ENCODE data around the gene AGFG2. TPM values are rescaled to one million over a fixed set of nuclear protein-coding genes. Genes with fewer than 3 reads are reported as not detected.

The AGFG2 gene
- total RNA-seq, 1 donor from 2014 or later = 1.3 TPM

DNA sequence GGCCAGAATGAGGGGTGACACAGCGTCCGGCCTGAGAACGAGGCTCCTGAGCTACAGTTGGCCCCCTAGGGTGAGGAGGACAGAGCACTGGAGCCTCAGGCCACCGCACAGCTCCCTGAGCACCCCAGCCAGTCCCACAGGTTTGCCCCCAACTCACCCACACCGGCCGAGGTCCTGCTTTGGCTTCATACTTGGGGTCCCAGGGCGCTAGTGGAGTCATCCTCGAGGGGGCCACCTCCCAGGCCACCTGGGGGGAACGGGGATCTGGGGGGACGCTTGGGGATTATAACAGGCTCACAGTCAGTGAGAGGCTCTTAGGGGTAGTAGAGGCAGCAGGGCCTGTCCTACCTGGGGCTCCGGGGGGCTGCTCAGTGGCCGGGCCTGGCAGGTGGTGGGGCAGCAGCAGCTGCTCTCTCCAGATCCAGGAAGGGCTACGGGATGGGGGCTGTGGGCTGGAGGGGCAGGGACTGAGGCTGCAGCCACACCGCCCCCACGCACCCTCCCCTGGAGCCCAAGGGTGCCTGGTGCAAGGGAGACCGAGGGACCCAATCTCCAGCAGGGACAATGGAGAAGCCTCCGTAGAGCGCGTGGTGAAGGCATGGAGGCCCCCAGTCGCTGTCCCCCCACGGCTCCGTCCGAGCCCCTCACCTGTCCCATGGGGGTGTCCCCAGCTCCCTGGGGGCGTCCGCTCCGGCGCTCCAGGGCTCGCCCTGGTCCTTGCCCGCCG is 34.1 kb downstream of the AGFG2 start:
- H3K36me3 ChIP-seq (ENCODE audit: control insufficient read depth, insufficient read depth, low read length) = peaks cover 27% of the 10 kb centered on the region
- no peak for DNase-seq (ENCODE audit: low read depth)
- H3K27me3 ChIP-seq (ENCODE audit: control insufficient read depth, insufficient read depth, low read length) = no peaks in the 10 kb centered on the region
- H3K4me3 ChIP-seq (ENCODE audit: low read depth, low read length) = no peak overlapping the region
- FAIRE-seq = no peak
- TF ChIP-seq, protein P1, sequence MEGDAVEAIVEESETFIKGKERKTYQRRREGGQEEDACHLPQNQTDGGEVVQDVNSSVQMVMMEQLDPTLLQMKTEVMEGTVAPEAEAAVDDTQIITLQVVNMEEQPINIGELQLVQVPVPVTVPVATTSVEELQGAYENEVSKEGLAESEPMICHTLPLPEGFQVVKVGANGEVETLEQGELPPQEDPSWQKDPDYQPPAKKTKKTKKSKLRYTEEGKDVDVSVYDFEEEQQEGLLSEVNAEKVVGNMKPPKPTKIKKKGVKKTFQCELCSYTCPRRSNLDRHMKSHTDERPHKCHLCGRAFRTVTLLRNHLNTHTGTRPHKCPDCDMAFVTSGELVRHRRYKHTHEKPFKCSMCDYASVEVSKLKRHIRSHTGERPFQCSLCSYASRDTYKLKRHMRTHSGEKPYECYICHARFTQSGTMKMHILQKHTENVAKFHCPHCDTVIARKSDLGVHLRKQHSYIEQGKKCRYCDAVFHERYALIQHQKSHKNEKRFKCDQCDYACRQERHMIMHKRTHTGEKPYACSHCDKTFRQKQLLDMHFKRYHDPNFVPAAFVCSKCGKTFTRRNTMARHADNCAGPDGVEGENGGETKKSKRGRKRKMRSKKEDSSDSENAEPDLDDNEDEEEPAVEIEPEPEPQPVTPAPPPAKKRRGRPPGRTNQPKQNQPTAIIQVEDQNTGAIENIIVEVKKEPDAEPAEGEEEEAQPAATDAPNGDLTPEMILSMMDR (IDR thresholded peaks at IDR 0.05; ENCODE audit: insufficient read depth, low read length, severe bottlenecking) = no peak

DNA sequence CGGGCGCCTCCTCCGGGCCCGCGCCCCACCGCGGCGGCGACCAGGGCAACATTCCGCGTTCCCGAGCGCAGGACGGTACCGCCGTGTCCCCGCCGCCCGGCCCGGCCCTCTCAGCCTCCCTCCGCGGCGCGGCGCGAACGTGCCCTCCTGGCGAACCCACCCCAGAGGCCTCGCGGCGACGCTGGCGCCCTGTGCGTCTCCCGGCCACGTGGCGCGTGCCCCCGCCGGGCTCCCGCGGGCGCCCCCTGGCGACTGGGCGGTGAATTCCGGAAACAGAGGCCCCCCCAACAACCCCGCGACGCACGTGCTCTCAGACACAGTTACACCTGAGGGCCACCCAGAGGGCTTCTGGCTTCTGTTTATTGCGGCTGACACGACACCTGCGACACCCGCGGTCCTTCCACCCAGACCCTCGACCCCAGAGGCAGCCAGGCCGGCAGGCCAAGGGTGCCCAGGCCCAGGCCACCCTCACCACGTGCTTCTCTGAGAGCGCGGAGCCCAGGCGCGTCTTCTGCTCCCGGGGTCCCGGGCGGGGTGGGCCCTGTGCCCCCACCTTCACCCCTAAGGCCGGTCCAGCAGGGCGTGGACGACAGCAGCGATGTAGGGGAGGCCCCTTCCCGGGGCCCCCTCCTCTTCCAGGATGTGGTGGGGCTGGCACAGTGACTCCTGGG is 34.8 kb downstream of the AGFG2 start, which contains the start of gene SAP25:
Gene SAP25, minus strand, starts transcription at position 210 of the 671 bp plus-strand sequence. Its CDS starts 158 bp downstream, at position 52.
- TF ChIP-seq, protein P1 (IDR thresholded peaks at IDR 0.05; ENCODE audit: insufficient read depth, low read length, severe bottlenecking) = no peak
- no peak for DNase-seq (ENCODE audit: low read depth)
- H3K36me3 ChIP-seq (ENCODE audit: control insufficient read depth, insufficient read depth, low read length) = peaks cover 33% of the 10 kb centered on the region
- no peak for FAIRE-seq
- no peak within 1 kb of the TSS for H3K4me3 ChIP-seq (ENCODE audit: low read depth, low read length)
- H3K27me3 ChIP-seq (ENCODE audit: control insufficient read depth, insufficient read depth, low read length) = no peaks in the 10 kb centered on the region

DNA sequence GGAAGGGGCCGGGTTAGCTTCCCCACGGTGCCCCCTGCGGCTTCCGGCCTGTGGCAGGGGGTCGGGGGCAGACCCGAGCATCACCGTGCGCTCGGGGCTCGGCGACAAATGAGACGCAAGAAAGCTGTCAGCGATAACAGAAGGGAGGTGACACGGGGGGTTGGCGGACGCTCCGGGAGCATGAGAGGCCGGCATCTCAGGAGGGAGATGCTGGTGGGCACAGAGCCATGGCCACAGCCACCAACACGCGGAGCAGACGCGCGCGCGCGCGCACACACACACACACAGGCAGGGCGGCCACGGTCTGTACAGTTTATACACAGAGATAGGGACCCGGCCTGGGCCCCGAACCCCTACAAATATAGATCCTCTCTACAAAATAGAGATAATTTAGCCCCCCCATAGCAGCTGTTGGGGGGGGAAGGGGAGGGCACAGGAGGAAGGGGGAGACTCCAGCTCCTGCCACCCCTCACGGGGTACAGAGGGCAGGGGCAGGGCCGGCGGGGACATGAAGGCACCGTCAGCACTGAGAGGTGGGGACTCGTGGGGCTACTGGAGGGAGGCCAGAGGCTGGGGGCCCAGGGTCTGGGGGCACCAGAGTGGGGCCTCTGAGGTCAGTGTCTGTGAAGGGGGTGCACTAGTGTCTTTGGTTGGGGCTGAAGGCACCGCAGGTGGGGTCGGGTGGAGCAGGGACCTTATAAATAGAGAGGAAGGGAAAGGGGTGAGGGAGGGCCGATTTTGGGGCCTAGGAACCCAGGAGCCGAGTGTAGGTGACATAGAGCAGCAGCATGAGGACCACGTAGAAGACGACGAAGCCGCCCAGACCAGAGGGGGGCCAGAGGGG is 35.6 kb downstream of the AGFG2 start:
- TF ChIP-seq, protein P1 (IDR thresholded peaks at IDR 0.05; ENCODE audit: insufficient read depth, low read length, severe bottlenecking) = no peak

DNA sequence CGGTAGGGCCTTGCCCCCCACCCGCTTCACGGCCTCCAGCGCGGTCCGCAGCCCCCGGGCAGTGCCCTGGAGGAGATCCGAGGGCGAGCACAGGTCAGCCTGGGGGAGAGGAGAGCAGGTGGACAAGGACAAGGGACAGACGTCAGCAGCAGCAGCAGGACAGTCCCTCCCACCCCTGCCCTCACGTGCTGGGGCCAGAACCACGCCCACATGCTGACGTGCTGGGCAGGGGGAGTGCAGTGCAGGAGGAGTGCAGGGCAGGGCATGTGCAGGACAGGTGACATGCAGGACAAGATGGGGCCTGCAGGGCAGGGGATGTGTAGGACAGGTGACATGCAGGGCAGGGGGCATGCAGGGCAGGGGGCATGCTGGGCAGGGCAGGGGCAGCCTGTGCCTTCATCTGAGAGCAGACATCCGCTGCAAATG is 36.2 kb downstream of the AGFG2 start:
- Histone ChIP-seq H3K27me3 (ENCODE audit: control insufficient read depth, insufficient read depth, low read length) (no peaks in the 10 kb centered on the region), H3K4me3 (ENCODE audit: low read depth, low read length) (no peak overlapping the region), H3K36me3 (ENCODE audit: control insufficient read depth, insufficient read depth, low read length) (peaks cover 42% of the 10 kb centered on the region)
- TF ChIP-seq, protein P1 (IDR thresholded peaks at IDR 0.05; ENCODE audit: insufficient read depth, low read length, severe bottlenecking) = no peak
- DNase-seq (ENCODE audit: low read depth) (no peak), FAIRE-seq (no peak)

More for the DNA sequence above, 35.6 kb downstream of the AGFG2 start:
- H3K27me3 ChIP-seq (ENCODE audit: control insufficient read depth, insufficient read depth, low read length) = no peaks in the 10 kb centered on the region
- no peak for FAIRE-seq
- H3K4me3 ChIP-seq (ENCODE audit: low read depth, low read length) = no peak overlapping the region
- DNase-seq (ENCODE audit: low read depth) = no peak
- H3K36me3 ChIP-seq (ENCODE audit: control insufficient read depth, insufficient read depth, low read length) = peaks cover 37% of the 10 kb centered on the region

DNA sequence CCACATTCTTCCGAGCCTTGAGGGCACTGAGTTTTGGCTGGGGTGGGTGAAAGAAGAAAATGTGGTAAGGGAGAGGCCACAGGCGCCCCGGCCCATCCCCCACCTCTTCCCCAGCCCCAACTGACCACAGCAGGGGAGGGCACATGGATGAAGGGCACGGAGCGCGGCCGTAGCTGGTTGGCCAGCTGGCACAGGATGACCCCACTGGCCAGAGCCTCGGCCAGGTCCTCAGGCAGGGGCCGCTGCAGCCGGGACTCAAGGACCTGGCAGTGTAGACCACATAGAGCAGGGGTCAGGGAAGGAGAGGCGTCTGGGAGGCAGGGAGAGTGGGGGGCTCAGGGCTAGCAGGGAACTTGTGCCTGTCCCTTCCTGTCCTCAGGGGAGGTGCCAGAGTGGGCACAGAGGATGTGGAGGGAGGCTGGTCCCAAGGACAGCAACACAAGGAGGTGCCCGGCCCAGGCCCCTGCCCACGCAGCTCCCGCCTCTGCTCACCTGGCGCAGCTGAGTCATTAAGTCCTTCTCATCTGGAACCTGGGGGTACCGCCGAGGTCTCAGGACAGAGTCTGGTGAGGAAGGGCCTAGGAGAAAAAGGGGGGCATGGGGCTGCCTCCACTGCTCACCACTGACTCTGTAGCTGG is 36.9 kb downstream of the AGFG2 start:
- DNase-seq (ENCODE audit: low read depth) = no peak
- Histone ChIP-seq H3K4me3 (ENCODE audit: low read depth, low read length) (no peak overlapping the region), H3K27me3 (ENCODE audit: control insufficient read depth, insufficient read depth, low read length) (no peaks in the 10 kb centered on the region), H3K36me3 (ENCODE audit: control insufficient read depth, insufficient read depth, low read length) (peaks cover 45% of the 10 kb centered on the region)
- no peak for FAIRE-seq
- TF ChIP-seq, protein P1 (IDR thresholded peaks at IDR 0.05; ENCODE audit: insufficient read depth, low read length, severe bottlenecking) = no peak

Measured in bronchial epithelial cell (primary cell).